Hindlimb muscle (tissue), 1 donor: ENCODE results near the gene SEC22C. TPM values are rescaled to one million over a fixed set of nuclear protein-coding genes. Genes with fewer than 3 reads are reported as not detected.

Source experiments
- DNase-seq: peaks from one replicate; pipeline ENCODE4 v3.0.0-alpha.2; 2013
- polyA plus RNA-seq: library from polyadenylated mRNA; unstranded; fragments of 120-200 nt; gene quantifications from one replicate; pipeline ENCODE4 v1.2.1, GENCODE V29; 2013; ENCODE audit not compliant: insufficient read length

SEC22C gene
- polyA plus RNA-seq, 1 donor: 18.9 TPM

DNA sequence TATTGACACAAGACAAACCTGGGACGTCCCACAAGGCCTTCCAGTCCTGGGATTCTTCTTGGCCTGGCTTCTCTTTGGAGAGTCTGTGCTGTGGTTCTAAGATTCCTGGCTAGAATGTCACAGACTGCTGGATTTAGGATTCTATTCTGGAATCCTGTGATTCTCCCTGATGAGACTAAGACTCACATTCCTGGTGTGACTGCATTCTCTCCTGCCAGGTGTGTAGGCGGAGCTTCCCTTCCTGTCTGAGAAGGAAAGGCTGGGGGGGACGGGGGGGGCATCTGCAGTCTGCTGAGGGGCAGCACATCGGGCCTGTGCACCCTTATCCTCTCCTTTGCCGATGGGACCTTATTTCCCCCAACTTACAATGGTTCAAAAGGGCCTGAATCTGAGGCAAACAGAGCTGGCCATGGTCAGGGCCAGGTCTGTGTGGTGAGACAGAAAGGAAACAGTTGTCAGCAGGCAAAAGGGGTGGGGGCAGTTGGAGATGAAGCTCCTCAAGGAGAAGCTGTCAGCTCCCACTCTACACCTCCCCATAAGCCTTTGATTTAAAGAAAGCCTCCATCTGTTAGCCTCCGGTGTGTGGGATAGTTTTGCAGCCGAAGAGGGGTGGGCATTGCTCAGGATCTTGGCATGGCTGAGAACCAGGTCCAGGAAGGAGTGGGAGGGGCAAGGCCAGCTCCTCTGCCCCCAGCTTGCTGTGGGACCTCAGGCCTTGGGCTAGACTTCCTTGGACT is 48.4 kb downstream of the SEC22C start:
- DNase-seq: no peak

DNA sequence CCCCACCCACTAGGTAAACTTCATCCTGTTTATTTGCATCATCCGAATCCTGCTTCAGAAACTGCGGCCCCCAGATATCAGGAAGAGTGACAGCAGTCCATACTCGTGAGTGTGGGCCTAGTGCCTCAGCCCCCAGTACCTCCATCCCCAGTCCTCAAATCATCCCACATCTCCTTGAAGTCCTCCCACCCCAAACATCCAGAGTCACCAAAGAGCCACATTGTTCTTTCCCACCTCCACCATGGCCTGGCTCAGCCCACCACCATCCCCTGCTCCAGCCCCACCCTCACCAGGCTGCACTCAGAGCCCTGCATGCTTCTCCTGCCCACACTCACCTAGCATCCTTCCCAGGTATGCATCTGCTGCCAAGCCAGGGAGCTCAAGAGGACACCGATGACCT is 49.5 kb downstream of the SEC22C start:
- no peak for DNase-seq

DNA sequence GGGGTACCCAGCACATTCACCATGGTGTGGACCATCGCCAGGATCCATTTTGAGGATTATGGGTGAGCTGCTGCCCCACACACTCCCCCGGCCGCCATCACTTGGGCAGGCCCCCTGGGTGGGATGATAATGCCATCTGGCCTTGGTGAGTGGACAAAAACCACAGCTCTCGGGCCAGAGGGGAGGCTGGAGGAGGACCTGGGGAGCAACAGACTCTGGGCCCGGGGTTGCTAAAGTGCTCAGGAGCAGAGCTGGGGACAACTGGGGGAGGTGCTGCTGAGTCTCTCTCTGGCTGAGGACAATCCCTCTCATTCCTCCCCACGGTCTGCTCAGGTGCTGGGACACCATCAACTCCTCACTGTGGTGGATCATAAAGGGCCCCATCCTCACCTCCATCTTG is 50.3 kb downstream of the SEC22C start:
- no peak for DNase-seq

DNA sequence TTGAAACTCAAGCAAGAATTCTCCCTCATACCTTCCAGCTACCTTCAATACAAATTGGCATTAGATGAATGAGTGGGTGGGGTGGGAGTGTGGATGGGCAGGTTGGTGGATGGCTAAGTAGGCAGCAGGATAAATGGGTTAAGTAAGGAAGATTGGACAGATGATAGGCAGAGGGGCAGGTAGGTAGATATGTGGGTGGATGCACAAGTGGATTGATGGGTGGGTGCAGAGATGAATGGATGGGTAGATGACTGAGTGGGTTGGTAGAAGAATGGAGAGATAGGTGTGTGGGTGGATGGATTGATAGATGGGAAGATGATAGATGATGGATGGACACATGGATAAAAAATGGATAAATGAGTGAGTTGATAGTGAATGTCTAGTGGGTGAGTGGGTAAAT is 51.7 kb downstream of the SEC22C start:
- no peak for DNase-seq

DNA sequence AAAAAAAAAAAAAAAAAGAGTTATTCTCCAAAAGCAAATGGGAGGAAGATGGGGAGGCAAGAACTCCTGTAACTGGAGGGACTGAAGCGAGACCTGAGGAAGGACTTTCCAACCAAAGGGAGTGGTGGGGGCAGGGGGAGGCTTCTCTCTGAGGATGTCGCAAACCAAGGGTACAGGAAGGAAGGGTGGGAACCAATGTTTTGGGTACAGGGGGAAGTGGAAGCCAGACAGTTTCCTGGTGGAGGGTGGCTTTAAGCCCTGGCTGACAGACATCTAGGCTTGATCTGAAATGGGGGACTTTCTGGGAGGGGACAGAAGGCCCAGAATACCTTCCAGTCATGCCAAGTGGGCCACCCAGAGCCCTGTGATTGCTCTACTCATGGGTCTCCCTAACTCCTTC is 52.3 kb downstream of the SEC22C start:
- DNase-seq: no peak

DNA sequence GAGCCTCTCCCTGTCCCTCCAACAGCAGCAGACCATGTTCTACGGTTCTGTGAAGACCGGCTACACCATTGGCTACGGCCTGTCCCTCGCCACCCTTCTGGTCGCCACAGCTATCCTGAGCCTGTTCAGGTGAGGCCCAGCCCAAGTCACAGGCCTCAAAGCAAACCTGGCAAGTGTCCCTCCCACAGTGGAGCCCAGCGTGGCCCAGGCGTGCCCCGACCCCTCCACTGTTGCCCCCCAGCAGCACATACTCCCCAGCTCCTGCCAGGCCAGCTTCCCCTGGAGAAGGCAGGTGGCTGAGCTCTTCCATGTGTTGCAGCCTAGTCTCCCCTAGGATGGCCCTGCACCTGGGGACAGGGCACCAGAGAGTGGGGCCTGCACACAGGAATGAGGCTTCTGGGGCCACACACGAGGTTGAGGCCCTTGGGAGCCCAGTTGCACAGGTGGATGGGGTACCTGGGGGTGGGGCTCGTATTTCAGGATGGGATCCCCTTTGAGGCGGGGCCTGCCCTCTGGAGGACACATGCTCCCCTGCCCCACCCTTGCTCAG is 54.3 kb downstream of the SEC22C start:
- DNase-seq: no peak

DNA sequence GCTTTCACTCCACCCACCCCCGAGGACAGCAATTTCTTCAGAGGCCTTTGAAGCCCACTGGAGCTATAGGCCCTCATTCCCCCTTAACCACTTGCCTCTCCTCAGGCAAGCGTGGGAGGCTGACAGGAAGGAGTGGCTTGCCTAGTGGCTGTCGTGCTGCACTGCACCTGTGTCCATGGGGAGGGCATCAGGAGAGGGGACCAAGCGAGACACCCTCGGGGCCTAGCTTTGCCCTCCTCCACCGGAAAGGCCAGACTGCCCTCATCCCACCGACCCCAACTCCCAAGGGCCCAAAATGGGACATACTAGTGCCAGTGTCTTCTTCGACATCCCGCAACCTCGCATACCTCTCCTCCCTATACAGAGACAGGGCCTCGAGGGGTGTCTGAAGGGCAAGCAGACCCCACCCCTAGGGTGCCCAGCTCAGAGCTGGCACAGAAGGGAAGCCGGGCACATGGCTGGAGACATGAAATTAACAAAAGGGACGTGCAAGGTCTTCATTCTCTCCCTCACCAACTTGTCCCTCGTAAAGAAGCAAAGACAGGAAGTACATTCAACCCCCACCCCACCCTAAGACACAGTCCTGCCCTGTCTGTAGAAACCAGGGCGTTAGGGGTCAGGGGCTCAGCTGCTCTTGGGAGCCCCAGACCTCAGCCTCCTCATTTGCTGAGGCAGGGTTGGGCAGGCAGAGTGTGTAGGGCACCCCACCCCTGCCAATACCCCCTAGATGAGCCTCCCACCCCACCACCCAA is 55.0 kb downstream of the SEC22C start:
- no peak for DNase-seq

DNA sequence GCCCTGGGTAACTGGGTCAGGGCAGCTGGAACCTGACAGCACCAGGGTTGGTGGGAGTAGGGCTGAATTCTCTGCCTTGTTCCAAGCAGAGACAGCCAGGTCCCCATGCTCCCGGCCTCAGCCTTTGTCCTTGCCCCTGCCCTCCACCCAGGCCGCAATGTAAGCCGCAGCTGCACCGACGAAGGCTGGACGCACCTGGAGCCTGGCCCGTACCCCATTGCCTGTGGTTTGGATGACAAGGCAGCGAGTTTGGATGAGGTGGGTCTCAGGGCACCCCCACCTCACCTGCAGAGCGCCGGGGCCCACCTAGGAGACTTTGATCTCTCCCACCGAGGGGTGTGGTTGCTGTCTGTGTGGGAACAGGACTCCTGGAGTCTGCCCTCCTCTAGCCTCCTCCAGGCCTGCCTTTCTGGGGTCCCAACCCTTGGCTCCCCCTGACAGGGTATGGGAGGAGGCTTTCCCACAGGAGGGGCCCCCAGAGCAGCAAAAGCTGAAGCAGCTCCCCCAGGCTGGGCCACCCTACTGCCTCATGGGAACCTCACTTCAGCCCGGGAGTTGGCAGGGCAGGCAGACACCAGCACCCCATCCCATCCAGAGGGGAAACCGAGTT is 55.9 kb downstream of the SEC22C start:
- DNase-seq: no peak

DNA sequence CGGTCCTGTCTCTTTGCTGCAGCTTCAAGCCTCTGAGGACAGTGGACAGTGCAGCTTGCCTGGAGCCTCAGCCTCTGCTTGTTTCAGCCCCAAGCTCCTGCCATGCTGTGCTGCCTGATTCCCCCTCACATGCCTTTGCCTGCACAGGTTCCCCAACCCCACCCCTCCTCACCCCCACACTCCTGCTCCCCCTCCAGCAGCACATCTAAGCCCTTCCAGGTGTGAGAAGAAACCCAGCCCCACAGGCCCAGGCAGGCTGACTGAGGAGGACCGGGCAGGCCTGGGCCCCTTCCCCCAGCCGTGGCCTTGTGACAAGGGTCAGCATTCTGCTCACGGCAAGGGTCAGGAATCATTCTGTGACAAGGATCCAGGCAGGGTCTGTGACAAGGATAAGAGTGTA is 56.6 kb downstream of the SEC22C start:
- no peak for DNase-seq

DNA sequence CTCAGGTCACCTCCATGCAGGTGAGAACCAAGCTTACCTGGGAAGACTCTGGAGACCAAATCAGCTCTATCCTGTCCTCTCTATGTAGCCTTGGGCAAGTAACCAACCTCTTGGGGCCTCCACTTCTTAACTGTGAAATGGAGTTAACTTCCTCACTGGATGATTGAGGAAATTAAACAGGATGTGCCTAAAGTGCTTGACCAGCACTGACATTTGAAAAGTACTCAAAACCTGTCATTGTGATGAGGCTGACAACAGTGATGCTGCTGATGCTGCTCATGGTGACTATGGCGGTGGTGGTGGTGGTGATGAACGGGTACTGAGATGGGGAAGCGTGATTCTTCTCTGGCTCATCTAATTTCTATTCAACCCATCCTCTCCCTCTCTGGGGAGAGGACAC is 57.0 kb downstream of the SEC22C start:
- no peak for DNase-seq

DNA sequence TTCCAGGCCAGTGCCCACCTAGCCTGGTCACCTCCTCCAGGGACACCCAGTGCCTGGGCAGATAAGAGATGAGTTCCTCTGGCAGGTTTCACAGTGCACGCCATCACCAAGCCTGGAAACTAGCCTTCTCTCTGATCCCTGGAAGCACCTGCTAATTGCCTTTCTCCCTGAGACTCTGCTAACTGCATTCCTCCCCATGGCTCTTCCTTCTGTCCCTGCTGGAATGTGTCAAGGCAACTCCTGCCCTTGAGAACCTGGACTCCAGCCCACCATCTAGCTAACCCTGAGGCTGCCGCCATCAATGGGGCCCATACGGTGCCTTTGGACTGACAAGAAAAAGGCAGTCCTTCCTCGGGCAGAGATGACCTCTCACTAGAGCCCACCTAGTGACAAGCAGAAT is 60.9 kb downstream of the SEC22C start:
- DNase-seq: no peak

DNA sequence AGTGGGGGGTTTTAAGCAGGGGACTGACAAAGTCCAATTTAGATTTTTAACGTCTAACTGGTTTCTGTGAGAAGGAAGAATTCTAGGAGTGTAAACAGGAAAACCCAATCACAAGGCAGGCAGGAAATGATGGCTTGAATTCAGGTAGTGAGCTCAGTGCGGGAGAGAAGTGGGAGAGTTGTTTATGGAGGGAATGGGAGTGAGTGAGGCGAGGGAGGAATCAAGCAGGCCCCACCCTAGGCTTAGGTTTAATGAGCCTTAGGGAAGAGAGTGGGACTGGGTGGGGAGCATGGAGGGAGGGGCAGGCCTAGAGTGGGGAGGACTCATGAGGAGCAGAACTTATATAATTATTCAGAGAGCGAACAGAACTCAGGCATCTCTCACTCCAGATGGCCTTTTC is 61.4 kb downstream of the SEC22C start:
- DNase-seq: no peak

DNA sequence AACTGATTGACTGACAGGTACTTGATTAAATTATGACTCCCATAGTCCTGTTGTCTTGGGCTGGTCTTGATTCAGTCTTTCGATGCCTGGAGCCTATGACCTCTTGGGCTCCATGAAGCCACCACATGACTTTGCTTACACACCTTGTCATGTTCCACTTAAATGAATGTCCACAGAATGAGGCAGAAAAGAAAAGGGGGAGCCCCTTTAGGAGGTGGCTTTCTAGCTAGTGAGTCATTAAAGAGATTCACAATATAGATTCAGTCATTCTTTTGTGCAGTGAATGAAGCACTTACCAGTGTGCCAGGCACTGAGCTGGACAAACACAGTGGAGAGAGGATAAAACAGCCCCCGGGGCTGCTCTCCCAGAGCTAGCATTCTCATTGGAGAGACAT is 62.2 kb downstream of the SEC22C start:
- DNase-seq: no peak

DNA sequence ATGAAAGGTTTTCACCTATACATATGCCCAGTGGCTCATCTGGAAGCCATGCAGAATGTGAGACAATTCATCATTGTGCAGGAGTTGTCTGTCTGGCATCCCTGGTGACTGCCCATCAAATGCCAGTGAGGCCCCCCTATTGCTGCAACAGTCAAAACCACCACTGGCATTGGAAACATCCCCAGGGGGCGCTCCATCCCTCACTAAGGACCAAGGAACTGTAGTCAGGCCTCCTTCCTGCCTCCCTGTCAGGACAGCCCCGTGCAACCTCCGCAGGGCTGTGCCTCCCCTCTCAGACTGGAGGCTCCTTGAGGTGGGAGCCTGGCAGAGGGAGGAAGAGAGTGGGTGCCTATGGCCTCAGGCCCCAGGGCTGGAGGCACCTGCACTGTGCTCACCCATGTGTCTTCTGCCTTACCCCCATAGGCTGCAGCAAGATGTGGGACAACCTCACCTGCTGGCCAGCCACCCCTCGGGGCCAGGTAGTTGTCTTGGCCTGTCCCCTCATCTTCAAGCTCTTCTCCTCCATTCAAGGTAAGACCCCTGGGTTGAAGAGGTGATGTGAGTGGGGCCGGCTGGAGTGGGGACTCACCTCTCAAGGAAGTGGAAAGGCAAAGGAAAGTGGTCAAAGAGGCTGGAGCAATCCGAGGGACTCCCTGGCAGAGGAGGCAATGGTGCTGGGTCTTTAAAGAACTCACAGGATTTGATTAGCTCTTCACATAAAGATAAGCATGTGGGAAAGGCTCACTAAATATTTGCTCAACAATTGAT is 62.8 kb downstream of the SEC22C start:
- no peak for DNase-seq

DNA sequence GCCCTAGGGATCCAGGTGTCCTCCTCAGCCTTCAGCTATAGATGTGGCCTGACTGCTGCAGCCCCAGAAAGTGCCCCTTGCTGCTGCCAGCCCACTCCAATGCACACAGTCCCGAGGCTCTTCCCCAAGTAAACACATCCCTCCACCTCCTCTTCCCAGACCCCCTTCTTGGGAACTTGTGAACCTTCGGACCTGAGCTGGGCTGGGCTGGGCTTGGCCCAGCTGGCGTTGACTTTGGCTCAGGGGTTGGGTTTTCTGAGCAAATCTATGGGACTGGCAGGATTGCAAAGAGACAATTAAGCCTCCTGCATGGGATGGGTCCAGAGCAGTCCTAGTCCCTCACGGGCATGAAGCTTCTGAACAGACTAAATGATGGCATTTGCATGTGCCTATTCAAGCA is 64.7 kb downstream of the SEC22C start:
- DNase-seq: no peak

DNA sequence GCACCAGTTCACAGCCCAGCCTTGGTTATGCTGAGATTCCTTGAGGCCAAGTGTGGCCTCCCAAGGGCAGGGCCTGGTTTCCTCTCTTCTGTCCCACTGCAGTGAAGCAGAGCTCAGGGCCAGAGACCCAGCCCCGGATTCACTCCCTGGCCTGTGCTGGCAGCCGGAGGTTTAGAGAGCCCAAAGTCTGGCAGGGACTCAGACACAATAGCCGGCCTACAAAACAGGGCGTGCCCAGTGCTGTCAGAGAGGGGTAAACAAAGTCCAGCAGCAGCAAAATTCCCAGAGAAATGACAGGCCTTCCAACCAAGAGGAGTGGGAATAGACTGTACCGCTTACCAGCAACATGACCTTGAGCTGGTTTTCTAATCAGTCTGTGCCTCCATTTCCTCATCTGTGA is 65.3 kb downstream of the SEC22C start:
- no peak for DNase-seq

DNA sequence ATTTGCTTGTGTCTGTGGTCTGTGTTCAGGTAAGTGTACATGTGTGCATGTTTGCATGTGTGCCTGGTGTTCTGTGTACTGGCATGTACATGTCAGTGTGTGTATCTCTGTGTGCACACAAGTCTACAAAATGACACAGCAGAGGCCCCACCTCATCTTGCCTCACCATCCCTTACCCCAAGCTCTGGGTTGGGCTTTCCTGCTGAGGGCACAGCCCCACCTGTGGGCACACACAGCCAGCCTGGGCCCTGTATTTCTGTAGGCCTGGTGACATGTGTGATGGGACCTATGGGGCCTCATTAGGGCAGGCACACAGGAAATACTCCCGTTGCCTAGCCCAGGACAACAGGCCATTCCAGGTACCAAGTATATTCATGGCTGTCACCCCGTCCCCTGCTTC is 65.8 kb downstream of the SEC22C start:
- no peak for DNase-seq

DNA sequence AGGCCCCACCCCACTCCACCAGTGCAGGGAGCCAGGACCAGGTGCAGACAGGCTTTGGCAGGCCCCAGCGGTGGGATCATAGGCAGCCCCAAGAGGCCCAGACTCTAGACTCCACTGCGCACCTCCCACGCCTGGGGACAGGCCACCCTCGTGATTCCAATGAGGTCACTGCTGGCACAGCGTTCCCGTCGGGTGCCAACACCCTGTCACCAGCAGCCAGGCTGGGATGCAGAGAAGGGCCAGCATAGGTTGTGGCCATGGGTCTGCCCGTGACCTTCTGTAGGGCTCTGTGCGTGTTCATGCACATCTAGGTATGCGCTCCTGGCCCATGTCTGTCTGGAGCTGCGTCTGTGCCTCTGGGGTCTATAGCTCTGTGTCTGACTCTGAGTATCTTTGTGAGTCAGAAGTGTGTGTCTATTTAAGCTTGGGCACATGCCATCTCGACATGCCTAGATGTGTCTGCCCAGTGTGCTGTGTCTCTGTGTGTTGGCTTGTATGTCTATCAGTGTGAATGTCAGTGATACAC is 66.3 kb downstream of the SEC22C start:
- DNase-seq: no peak

DNA sequence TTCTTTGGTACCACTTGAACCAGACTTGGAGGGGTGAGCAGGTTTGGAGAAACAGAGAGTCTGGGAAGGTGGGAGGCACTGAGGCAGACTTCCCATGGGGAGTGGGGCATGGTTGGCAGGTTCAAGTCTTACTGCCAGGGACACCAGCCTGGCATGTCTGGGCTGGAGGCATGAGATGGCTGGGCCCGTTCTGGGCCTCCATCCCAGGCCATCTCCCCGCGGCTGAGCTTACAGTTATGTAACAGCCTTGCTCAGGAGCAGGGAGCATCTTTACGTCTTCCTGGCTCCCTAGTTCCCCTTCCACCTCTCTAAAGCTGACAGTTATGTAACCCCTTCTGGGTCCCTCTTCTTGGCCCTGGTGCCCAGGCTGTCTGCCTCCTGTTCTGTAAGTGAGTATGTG is 66.9 kb downstream of the SEC22C start:
- no peak for DNase-seq

DNA sequence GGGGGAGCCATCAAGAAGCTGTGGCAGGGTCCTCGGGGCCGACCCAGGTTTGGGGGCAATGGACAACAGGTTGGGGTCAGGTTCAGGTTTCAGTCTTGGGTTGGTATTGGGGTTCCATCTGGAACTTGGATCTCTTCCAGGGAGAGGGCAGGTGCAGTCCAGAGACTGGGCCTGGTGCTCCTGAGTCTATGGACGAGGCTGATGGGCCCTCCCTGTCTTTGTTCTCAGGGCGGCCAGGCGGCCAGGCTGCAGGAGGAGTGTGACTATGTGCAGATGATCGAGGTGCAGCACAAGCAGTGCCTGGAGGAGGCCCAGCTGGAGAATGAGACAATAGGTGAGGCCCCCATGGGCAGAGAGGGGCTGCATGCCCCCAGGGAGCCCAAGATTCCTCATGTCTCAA is 68.2 kb downstream of the SEC22C start:
- no peak for DNase-seq

DNA sequence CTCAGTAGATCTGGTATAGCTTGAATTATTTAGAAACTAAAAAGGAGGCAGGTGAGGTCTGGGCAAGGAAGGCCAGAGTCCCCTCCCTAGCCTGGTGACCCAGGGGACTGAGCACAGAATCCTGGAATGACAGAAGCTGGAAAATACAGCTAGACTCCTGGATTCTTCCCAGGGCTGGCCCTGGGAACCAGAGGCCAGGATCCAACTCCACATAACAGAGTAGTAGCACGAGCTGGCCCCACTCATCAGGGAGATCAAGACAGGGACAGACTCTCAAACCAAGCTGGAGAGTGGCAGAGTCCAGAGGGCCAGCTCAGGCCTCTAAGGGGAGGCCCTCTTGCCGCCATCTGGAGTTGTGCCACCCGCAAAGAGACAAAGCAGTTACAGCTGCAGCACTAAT is 68.6 kb downstream of the SEC22C start:
- DNase-seq: no peak

DNA sequence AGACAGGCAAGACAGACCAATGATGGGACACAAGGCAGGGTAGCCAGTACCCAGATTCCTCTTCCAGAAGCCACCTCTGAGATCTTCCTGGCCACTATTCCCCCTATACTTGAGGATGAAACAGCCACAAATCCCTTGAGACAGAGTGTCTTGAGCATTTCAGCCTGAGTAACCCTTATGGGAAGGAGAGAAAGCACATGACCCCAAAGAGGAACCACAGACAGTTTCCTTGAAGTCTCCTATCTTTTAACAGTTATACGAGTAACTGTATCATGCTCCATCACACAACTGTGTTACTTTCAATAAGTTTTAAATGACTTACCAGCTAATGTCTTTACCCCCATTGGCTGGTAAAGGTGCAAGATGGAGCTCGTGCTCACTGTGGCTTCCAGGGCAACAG is 70.0 kb downstream of the SEC22C start:
- DNase-seq: no peak

DNA sequence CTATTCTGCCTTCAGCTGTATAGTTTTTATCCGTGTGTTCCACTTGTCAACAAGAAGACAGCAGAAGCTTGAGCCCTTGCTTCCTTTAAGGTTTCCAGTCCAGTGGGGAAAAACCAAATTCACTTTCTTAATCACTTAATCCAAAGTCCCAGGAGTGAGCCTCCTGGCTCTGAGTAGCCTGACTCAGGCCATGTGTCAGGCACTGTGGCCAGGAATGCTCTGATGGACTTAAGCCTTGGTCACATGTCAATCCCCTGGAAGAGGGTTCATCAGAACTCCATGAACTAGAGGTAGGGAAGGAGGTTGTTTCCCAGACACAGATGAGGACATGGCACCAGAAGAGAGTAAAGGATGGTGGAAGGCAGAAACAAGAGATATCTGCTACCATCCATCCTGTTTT is 70.6 kb downstream of the SEC22C start:
- DNase-seq: no peak
